ENCODE measurements around the gene GKAP1. TPM values are rescaled to one million over a fixed set of nuclear protein-coding genes. Genes with fewer than 3 reads are reported as not detected.

The GKAP1 gene
- polyA plus RNA-seq, 1 donor (not counting 4 experiments of a cell fraction or from before 2014, with no cell fraction given): 0.62 TPM

GRCh38 chr9:83715794-83716193, 101.8 kb downstream of the GKAP1 start:
- H2AFZ ChIP-seq (ENCODE audit: control insufficient read depth, low read length): no peak overlapping the region
- H4K20me1 ChIP-seq (ENCODE audit: control insufficient read depth, extremely low read depth, insufficient read depth, low read length): no peaks in the 10 kb centered on the region
- no peaks in the 10 kb centered on the region for H3K9me3 ChIP-seq (ENCODE audit: control insufficient read depth, low read depth, low read length)
- no peak for FAIRE-seq
- H3K27me3 ChIP-seq (ENCODE audit: control insufficient read depth, extremely low read depth, insufficient read depth, low read length): no peaks in the 10 kb centered on the region
- no peaks in the 10 kb centered on the region for H3K36me3 ChIP-seq (ENCODE audit: control insufficient read depth in 2 of 2, extremely low read depth in 1 of 2, insufficient read depth in 2 of 2, low read length in 2 of 2)
- no peaks in the 10 kb centered on the region for H3K4me1 ChIP-seq (ENCODE audit: control insufficient read depth, extremely low read depth, insufficient read depth, low read length)
- H3K9me1 ChIP-seq (ENCODE audit: control insufficient read depth, extremely low read depth, insufficient read depth, low read length): no peaks in the 10 kb centered on the region
- no peak for DNase-seq (ENCODE audit: low read depth, low spot score)
- H3K4me2 ChIP-seq (ENCODE audit: control insufficient read depth, extremely low read depth, insufficient read depth, low read depth, low read length): no peak overlapping the region
- no peaks in the 10 kb centered on the region for H3K79me2 ChIP-seq (ENCODE audit: control insufficient read depth, insufficient read depth, low read length)
- H3K4me3 ChIP-seq (ENCODE audit: control insufficient read depth in 2 of 3, extremely low read depth in 1 of 3, insufficient read depth in 2 of 3, low read depth in 1 of 3, low read length in 3 of 3): no peak overlapping the region
- no peak overlapping the region for H3K27ac ChIP-seq (ENCODE audit: control insufficient read depth, insufficient read depth, low read length)
- H3K9ac ChIP-seq (ENCODE audit: control insufficient read depth, extremely low read depth, insufficient read depth, low read length): no peak overlapping the region
- TF ChIP-seq CTCF (optimal IDR thresholded peaks at IDR 0.05 in 1 of 3, IDR thresholded peaks at IDR 0.05 in 1 of 3, conservative IDR thresholded peaks at IDR 0.05 in 1 of 3; ENCODE audit: extremely low read depth in 1 of 3, insufficient read depth in 2 of 3, low read length in 3 of 3): no peak
- no peak for TF ChIP-seq EZH2 (IDR thresholded peaks at IDR 0.05; ENCODE audit: low read length)
- dilution Hi-C loops (cut with MboI; ENCODE audit: extremely low pct_ligation_motif_present, low sequenced_read_pairs): no loop called here

GRCh38 chr9:83715221-83715620, 102.3 kb downstream of the GKAP1 start:
- Histone ChIP-seq H3K36me3 (ENCODE audit: control insufficient read depth in 2 of 2, extremely low read depth in 1 of 2, insufficient read depth in 2 of 2, low read length in 2 of 2) (no peaks in the 10 kb centered on the region), H3K4me2 (ENCODE audit: control insufficient read depth, extremely low read depth, insufficient read depth, low read depth, low read length) (no peak overlapping the region), H3K9me3 (ENCODE audit: control insufficient read depth, low read depth, low read length) (no peaks in the 10 kb centered on the region), H3K27ac (ENCODE audit: control insufficient read depth, insufficient read depth, low read length) (no peak overlapping the region), H4K20me1 (ENCODE audit: control insufficient read depth, extremely low read depth, insufficient read depth, low read length) (no peaks in the 10 kb centered on the region), H3K79me2 (ENCODE audit: control insufficient read depth, insufficient read depth, low read length) (no peaks in the 10 kb centered on the region), H3K4me3 (ENCODE audit: control insufficient read depth in 2 of 3, extremely low read depth in 1 of 3, insufficient read depth in 2 of 3, low read depth in 1 of 3, low read length in 3 of 3) (no peak overlapping the region), H3K27me3 (ENCODE audit: control insufficient read depth, extremely low read depth, insufficient read depth, low read length) (no peaks in the 10 kb centered on the region), H3K4me1 (ENCODE audit: control insufficient read depth, extremely low read depth, insufficient read depth, low read length) (no peaks in the 10 kb centered on the region), H2AFZ (ENCODE audit: control insufficient read depth, low read length) (no peak overlapping the region), H3K9ac (ENCODE audit: control insufficient read depth, extremely low read depth, insufficient read depth, low read length) (no peak overlapping the region), H3K9me1 (ENCODE audit: control insufficient read depth, extremely low read depth, insufficient read depth, low read length) (no peaks in the 10 kb centered on the region)
- dilution Hi-C loops (cut with MboI; ENCODE audit: extremely low pct_ligation_motif_present, low sequenced_read_pairs): no loop called here
- DNase-seq (ENCODE audit: low read depth, low spot score): no peak
- TF ChIP-seq EZH2 (IDR thresholded peaks at IDR 0.05; ENCODE audit: low read length) (no peak), CTCF (optimal IDR thresholded peaks at IDR 0.05 in 1 of 3, IDR thresholded peaks at IDR 0.05 in 1 of 3, conservative IDR thresholded peaks at IDR 0.05 in 1 of 3; ENCODE audit: extremely low read depth in 1 of 3, insufficient read depth in 2 of 3, low read length in 3 of 3) (no peak)
- no peak for FAIRE-seq
